SH-SY5Y (cell line): ENCODE measurements around the gene FBXL13.

Source experiments
- GATA2 ChIP-seq: IDR thresholded peaks from 2 replicates; pipeline ENCODE4 v1.6.1; 2011; ENCODE audit warnings: mild to moderate bottlenecking, low read depth, low read length
- GATA3 ChIP-seq: IDR thresholded peaks from 2 replicates; pipeline ENCODE4 v1.6.1; 2011; ENCODE audit warnings: low read depth, mild to moderate bottlenecking, low read length, moderate library complexity

Gene FBXL13

GRCh38 chr7:102872460-102872859 is 202.1 kb downstream of the FBXL13 start:
- TF ChIP-seq GATA2 (no peak), GATA3 (no peak)

- no peak for TF ChIP-seq GATA3
- TF ChIP-seq GATA2 = no peak
Measured at GRCh38 chr7:102869195-102869594, 205.4 kb downstream of the FBXL13 start.

- TF ChIP-seq GATA3 (no peak), GATA2 (no peak)
Measured at GRCh38 chr7:102866535-102867215, 207.9 kb downstream of the FBXL13 start.

- no peak for TF ChIP-seq GATA2
- TF ChIP-seq GATA3 = no peak
Measured at GRCh38 chr7:102864958-102865357, 209.6 kb downstream of the FBXL13 start.

GRCh38 chr7:102860351-102860811 is 214.2 kb downstream of the FBXL13 start:
- TF ChIP-seq GATA2 (no peak), GATA3 (no peak)

DNA sequence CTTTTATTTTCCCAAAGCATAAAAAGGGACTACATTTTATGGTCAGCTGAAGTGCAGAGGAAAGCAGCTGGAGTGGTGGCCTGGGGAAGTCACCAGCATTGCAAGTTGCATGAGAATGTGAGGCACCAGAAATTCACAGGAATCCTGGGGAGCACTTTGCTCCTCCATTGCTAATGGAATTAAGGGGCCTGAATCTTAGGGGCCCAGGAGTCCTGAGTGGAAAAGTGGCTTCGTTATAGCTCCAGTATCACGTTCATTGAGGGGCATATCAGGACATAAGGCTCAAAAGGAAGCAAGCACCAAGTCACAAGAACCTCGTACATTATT is 214.8 kb downstream of the FBXL13 start:
- TF ChIP-seq GATA2 = no peak
- TF ChIP-seq GATA3 = no peak

DNA sequence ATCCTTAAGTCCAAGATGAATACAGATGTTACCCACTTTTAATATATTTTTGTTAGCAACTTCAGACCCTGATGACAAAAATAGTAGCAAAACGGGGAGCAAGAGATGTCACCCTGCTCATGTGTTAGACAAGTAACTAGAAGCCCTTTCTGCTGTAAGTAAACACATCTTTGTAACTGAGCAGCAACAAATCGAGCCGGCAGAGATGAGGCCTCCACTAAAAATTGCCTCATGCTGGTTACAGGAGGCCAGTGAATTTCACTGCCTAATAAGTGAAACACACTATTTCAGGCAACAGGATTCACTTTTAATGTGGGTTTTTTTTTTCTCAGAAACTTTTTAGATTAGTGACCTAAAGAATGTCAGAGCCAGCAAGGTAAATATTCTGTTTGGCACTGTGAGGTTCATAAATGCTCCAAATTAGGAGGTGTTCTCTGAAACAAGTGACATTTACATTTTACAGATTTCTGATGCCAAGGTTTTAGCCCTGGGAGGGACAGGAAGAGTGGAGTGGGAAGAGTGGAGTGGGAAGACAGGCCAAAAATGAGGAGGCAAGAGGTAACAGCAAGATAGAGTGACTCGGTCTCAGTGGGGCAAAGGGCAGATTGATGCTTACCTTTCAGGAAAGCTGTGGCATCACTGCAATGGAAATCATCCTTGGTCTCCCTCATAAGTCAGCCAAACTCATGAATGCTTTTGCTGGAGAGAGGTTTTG is 215.4 kb downstream of the FBXL13 start:
- TF ChIP-seq GATA3 = no peak
- no peak for TF ChIP-seq GATA2

- no peak for TF ChIP-seq GATA2
- TF ChIP-seq GATA3 = no peak
Measured at GRCh38 chr7:102856036-102856435, 218.6 kb downstream of the FBXL13 start.

DNA sequence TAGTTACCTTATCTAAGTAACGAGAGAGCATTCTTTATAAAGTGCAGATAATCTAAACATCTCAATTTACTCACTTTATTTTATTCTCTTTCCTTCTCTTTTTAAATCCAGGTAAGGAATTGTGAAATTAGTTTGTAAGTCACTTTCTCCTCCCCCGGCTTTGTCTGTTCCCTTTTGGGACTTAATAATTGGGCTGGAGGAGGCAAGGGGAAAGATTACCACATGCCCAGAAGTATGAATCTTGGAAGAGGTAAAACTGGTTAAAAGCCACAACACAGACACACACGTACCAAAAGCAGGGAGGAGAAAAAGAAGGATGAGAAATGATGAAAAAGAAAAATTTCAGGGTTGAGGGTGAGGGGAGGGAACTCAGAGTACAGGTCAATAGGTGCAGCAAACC is 225.1 kb downstream of the FBXL13 start:
- TF ChIP-seq GATA2 (no peak), GATA3 (no peak)

- TF ChIP-seq GATA2 (no peak), GATA3 (no peak)
Measured at GRCh38 chr7:102849079-102849478, 225.5 kb downstream of the FBXL13 start.

- no peak for TF ChIP-seq GATA3
- TF ChIP-seq GATA2 = no peak
Measured at GRCh38 chr7:102845346-102845745, 229.2 kb downstream of the FBXL13 start.

DNA sequence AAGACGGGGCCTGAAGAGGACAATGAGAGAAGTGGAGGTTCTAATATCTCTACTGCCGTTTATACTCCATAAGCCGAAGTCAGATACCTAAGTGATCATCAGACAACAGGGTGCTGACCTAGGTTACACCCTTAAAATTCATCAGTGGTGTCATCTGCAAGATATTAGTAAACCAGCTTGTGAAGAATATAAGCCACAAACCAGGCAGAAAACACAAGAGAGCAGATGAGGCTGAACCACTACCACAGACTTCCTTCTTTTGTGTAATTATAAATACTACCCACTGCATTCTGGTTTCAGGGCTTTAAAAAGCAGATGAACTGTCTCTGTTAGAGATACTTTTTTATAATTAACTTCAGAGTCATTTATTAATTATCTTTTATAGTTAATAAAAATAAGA is 230.7 kb downstream of the FBXL13 start:
- TF ChIP-seq GATA2 (no peak), GATA3 (no peak)

DNA sequence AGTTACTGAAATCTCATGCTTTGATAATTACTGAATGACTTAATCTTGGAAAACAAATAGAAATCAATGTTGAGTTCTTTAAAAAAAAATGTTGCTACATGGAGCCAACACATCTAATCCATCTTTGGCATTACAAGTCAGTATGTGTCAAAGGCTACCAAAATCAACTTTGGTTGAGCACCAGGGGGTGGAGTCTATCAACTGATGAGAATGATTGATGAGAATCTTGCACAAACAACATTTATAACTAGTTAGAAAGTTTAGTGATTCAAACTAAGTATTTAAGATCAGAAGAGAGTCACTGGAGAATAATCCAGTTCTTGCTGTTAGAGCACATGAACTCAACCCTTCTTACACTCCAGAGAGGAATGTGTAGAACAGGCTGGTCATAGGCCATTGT is 232.3 kb downstream of the FBXL13 start:
- TF ChIP-seq GATA3 = no peak
- no peak for TF ChIP-seq GATA2

GRCh38 chr7:102841290-102841689 is 233.3 kb downstream of the FBXL13 start:
- TF ChIP-seq GATA3 (no peak), GATA2 (no peak)

DNA sequence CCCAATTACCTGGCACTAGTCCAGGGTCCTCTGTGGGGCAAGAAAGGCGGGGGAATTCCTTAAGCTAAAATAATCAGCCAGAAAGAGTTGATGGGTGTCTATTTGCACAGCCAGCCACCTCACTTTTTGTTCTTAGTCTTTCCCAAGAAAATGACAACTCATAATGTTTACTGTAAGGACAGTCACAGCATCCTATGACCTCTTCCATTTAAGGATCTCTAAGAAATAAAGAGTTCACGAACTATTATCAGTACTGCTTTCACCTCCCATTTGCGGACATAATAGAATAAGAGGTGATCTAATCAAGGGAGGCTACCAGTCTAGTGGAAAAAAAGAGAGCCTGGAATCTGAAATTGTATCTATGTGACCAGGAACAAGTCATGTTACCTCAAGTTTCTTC is 234.2 kb downstream of the FBXL13 start:
- TF ChIP-seq GATA3 (no peak), GATA2 (no peak)

- TF ChIP-seq GATA3 = no peak
- TF ChIP-seq GATA2 = no peak
Measured at GRCh38 chr7:102837802-102838201, 236.8 kb downstream of the FBXL13 start.
